Measurements from ENCODE around the gene CAPN1. TPM values are rescaled to one million over a fixed set of nuclear protein-coding genes. Genes with fewer than 3 reads are reported as not detected.
A peak's percentile ranks its signal among the peaks of the same experiment; 100 is the strongest.

Gene CAPN1
- total and polyA plus RNA-seq, 9 of the 15 experiments (the other 6 are each of a cell fraction or from before 2014, with no cell fraction given), result 3.5 to 199 (median 61.6) TPM

- TF ChIP-seq ZNF449 (CRISPR knock-in tag; IDR thresholded peaks at IDR 0.05), result no peak
- no peak for TF ChIP-seq CTCFL (IDR thresholded peaks at IDR 0.05; ENCODE audit: borderline replicate concordance, insufficient read depth, low read depth, low read length, poor library complexity, severe bottlenecking)
- TF ChIP-seq PHF21A (IDR thresholded peaks at IDR 0.05; ENCODE audit: borderline replicate concordance, low read depth), result no peak
- TF ChIP-seq, protein P1, sequence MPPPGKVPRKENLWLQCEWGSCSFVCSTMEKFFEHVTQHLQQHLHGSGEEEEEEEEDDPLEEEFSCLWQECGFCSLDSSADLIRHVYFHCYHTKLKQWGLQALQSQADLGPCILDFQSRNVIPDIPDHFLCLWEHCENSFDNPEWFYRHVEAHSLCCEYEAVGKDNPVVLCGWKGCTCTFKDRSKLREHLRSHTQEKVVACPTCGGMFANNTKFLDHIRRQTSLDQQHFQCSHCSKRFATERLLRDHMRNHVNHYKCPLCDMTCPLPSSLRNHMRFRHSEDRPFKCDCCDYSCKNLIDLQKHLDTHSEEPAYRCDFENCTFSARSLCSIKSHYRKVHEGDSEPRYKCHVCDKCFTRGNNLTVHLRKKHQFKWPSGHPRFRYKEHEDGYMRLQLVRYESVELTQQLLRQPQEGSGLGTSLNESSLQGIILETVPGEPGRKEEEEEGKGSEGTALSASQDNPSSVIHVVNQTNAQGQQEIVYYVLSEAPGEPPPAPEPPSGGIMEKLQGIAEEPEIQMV (tag; conservative IDR thresholded peaks at IDR 0.05; ENCODE audit: low read depth), result 0 out of 2 replicates have a peak, but pooled peaks have one; percentile 44
- TF ChIP-seq ZNF24 (IDR thresholded peaks at IDR 0.05), result no peak
- no peak for TF ChIP-seq RBFOX2 (IDR thresholded peaks at IDR 0.05; ENCODE audit: low read depth, low read length)
- no peak for TF ChIP-seq ZNF197 (CRISPR knock-in tag; IDR thresholded peaks at IDR 0.05; ENCODE audit: low read depth)
- TF ChIP-seq NR2C2 (CRISPR knock-in tag; IDR thresholded peaks at IDR 0.05), result 0 out of 2 replicates have a peak, but pooled peaks have one; percentile 26
- no peak for TF ChIP-seq NR2C2 (tag; IDR thresholded peaks at IDR 0.05)
- TF ChIP-seq EGR1 (conservative IDR thresholded peaks at IDR 0.05), result no peak
- no peak for TF ChIP-seq ARID4B (CRISPR knock-in tag; IDR thresholded peaks at IDR 0.05)
- TF ChIP-seq, protein P2, sequence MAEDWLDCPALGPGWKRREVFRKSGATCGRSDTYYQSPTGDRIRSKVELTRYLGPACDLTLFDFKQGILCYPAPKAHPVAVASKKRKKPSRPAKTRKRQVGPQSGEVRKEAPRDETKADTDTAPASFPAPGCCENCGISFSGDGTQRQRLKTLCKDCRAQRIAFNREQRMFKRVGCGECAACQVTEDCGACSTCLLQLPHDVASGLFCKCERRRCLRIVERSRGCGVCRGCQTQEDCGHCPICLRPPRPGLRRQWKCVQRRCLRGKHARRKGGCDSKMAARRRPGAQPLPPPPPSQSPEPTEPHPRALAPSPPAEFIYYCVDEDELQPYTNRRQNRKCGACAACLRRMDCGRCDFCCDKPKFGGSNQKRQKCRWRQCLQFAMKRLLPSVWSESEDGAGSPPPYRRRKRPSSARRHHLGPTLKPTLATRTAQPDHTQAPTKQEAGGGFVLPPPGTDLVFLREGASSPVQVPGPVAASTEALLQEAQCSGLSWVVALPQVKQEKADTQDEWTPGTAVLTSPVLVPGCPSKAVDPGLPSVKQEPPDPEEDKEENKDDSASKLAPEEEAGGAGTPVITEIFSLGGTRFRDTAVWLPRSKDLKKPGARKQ (CRISPR knock-in tag; IDR thresholded peaks at IDR 0.05), result 0 out of 2 replicates have a peak, but pooled peaks have one; percentile 12
- 0 out of 2 replicates have a peak, but pooled peaks have one; percentile 30 for TF ChIP-seq TOE1 (IDR thresholded peaks at IDR 0.05; ENCODE audit: borderline replicate concordance)
- no peak for TF ChIP-seq TOE1 (CRISPR knock-in tag; IDR thresholded peaks at IDR 0.05; ENCODE audit: borderline replicate concordance, low read depth)
- peak; percentile 44; the same call in 1 of the 2 replicates for TF ChIP-seq DNMT1 (IDR thresholded peaks at IDR 0.05)
Observed at GRCh38 chr11:65260756-65261590, 79.2 kb downstream of the CAPN1 start (continued).

All from K562 (cell line).